K562 (cell line): ENCODE data around the gene UQCRC2. TPM values are rescaled to one million over a fixed set of nuclear protein-coding genes. Genes with fewer than 3 reads are reported as not detected.

Experiments used
- ATAC-seq: fragments of 200-7000 bp; cut with Tn5 transposase; 3 replicates; pipeline ENCODE4 v1.9.1; 2020; ENCODE audit warnings: moderate library complexity
- BruUV-seq: library from RNA; stranded (reverse); fragments of 400-500 nt; replicated peaks from 2 replicates; lab custom pipeline; 2021; lab: Mats Ljungman, UMichigan
- CTCF ChIA-PET: fragments of 300-600 bp; formaldehyde crosslinking; extraction: SDS; loops from one replicate; lab custom pipeline; 2021; ENCODE audit warnings: low intra/inter-chr PET ratio; lab: Yijun Ruan, JAX
- POLR2A ChIA-PET: fragments of 300-600, 350-650 bp; sonication (Branson Sonifier 250); formaldehyde crosslinking; extraction: SDS; loops from one replicate; lab custom pipeline; 2021; ENCODE audit warnings: antibody characterized with exemption, inconsistent platforms; lab: Yijun Ruan, JAX
- DNase-seq, 4 experiments: peaks; one replicate each; pipeline versions ENCODE4 v3.0.0 to v3.0.0-alpha.2; 2011 to 2018; ENCODE audit warnings: low spot score in 3 of 4, mixed read lengths in 3 of 4; ENCODE audit errors: extremely low read depth in 1 of 4
- FAIRE-seq: peaks from 2 replicates; lab custom pipeline; 2011; peaks lifted over from hg19 to GRCh38; lab: Jason Lieb, UNC
- H2AFZ ChIP-seq: 2 replicates; pipeline ENCODE4 v1.6.0; 2011; ENCODE audit warnings: low read depth, low read length, control low read depth, inconsistent platforms
- H3K27ac ChIP-seq: fragments of 200-600 bp; 3 replicates; pipeline ENCODE4 v1.8.0; 2011; ENCODE audit warnings: low read depth, mild to moderate bottlenecking, control low read depth, inconsistent platforms, low read length, moderate library complexity, mixed read lengths; ENCODE audit errors: extremely low read depth
- H3K27me3 ChIP-seq, 2 experiments: fragments of 300-600 bp in 1 of 2; 2 replicates in 1 of 2; 3 replicates in 1 of 2; pipeline versions ENCODE4 v1.6.0 to v1.8.0; 2011; ENCODE audit warnings: inconsistent platforms in 2 of 2, low read length in 2 of 2, mild to moderate bottlenecking in 1 of 2, mixed read lengths in 1 of 2, moderate library complexity in 1 of 2; ENCODE audit not compliant: control insufficient read depth in 2 of 2, insufficient read depth in 2 of 2
- H3K36me3 ChIP-seq: fragments of 300-600 bp; 3 replicates; pipeline ENCODE4 v1.8.0; 2011; ENCODE audit warnings: mild to moderate bottlenecking, low read length, inconsistent platforms; ENCODE audit not compliant: control insufficient read depth, insufficient read depth
- H3K4me1 ChIP-seq, 2 experiments: fragments of 200-600 bp in 1 of 2; replicated peaks in 1 of 2; 2 replicates in 1 of 2; 3 replicates in 1 of 2; pipeline versions ENCODE4 v1.5.1 to v1.8.0; 2011; ENCODE audit warnings: inconsistent platforms in 2 of 2, low read length in 2 of 2, mild to moderate bottlenecking in 1 of 2, mixed read lengths in 1 of 2, moderate library complexity in 1 of 2; ENCODE audit not compliant: control insufficient read depth in 2 of 2, insufficient read depth in 2 of 2
- H3K4me2 ChIP-seq: 2 replicates; pipeline ENCODE4 v1.6.1; 2011; ENCODE audit warnings: low read length, control low read depth, inconsistent platforms, mixed read lengths; ENCODE audit not compliant: insufficient read depth
- H3K4me3 ChIP-seq: fragments of 200-600 bp; sonication (generic), shearing (Covaris generic); 2 replicates; pipeline ENCODE4 v1.5.1; 2016; ENCODE audit warnings: control low read depth, inconsistent platforms
- H3K79me2 ChIP-seq: fragments of 200-600 bp; 3 replicates; pipeline ENCODE4 v1.8.0; 2011; ENCODE audit warnings: low read length, inconsistent platforms; ENCODE audit not compliant: control insufficient read depth, insufficient read depth
- H3K9ac ChIP-seq, 2 experiments: 2 replicates each; pipeline versions ENCODE4 v1.6.0 to v1.6.1; 2011; ENCODE audit warnings: low read depth in 2 of 2, low read length in 2 of 2, control low read depth in 1 of 2, inconsistent platforms in 1 of 2, mild to moderate bottlenecking in 1 of 2, mixed read lengths in 1 of 2; ENCODE audit not compliant: insufficient read depth in 1 of 2
- H3K9me1 ChIP-seq: one replicate; pipeline ENCODE4 v1.6.0; 2011; ENCODE audit warnings: inconsistent platforms, mild to moderate bottlenecking, low read length, moderate library complexity; ENCODE audit not compliant: control insufficient read depth, insufficient read depth
- H3K9me3 ChIP-seq: replicated peaks from 2 replicates; pipeline ENCODE4 v1.5.1; 2011; ENCODE audit warnings: low read depth, low read length, inconsistent platforms; ENCODE audit not compliant: control insufficient read depth, insufficient read depth
- H4K20me1 ChIP-seq: replicated peaks from 2 replicates; pipeline ENCODE4 v1.6.1; 2011; ENCODE audit warnings: low read length, inconsistent platforms, mixed read lengths; ENCODE audit not compliant: control insufficient read depth, insufficient read depth
- CREB5 ChIP-seq: fragments of 250-450 bp; sonication (Bioruptor Pico); IDR thresholded peaks from 2 replicates; pipeline ENCODE4 v1.5.0; 2020; ENCODE audit warnings: mild to moderate bottlenecking
- SP1 ChIP-seq: sonication (generic); formaldehyde crosslinking; IDR thresholded peaks from 2 replicates; pipeline ENCODE4 v1.8.1; 2022; ENCODE audit warnings: mild to moderate bottlenecking, missing genetic modification reagents
- ZNF121 ChIP-seq: sonication (generic); formaldehyde crosslinking; conservative IDR thresholded peaks from 2 replicates; pipeline ENCODE4 v1.8.0; 2022; ENCODE audit warnings: missing genetic modification reagents
- WGBS: fragments of 100-300 bp; shearing (Covaris generic); methylation state at CpG from one replicate; pipeline ENCODE4 v1.1.6; 2016; ENCODE audit warnings: low coverage, mixed read lengths; ENCODE audit not compliant: insufficient coverage; ENCODE audit errors: missing lambda C conversion rate; 5-methylcytosine and 5-hydroxymethylcytosine counted together
- in situ Hi-C: fragments of 300-500 bp; cut with MboI; formaldehyde crosslinking; loops from 4 replicates; pipeline ENCODE4 v1.15.0; 2018; ENCODE audit warnings: inconsistent platforms, mixed read lengths
- intact Hi-C: fragments of 100-400 bp; cut with micrococcal nuclease; formaldehyde crosslinking; loops from 2 replicates; pipeline ENCODE4 v1.14.2; 2022
- polyA plus RNA-seq, 8 experiments: library from polyadenylated mRNA; depleted of rRNA in 4 of 8; stranded (reverse) in 5 of 8; unstranded in 3 of 8; fragments of >200 nt; fragmentation: Nextera tagmentation in 2 of 8; fragmentation: Illumina TruSeq in 1 of 8; extraction: Ambion mirVana in 2 of 8; extraction: Trizol in 1 of 8; gene quantifications; 2 replicates each; pipeline versions ENCODE4 v1.2.1 to v1.2.3, GENCODE V29; 2011 to 2014; ENCODE audit warnings: inconsistent platforms in 1 of 8, missing spikeins in 1 of 8
- total RNA-seq, 7 experiments: library from RNA; depleted of rRNA in 6 of 7; stranded (reverse); fragments of >200 nt in 6 of 7; fragmentation: Illumina TruSeq in 2 of 7; extraction: Trizol in 2 of 7; gene quantifications; 2 replicates each; pipeline versions ENCODE4 v1.2.1 to v1.2.3, GENCODE V29; 2011 to 2021; ENCODE audit warnings: low replicate concordance in 1 of 7

Gene UQCRC2
- total and polyA plus RNA-seq, 9 of the 15 experiments (the other 6 are each of a cell fraction or from before 2014, with no cell fraction given), result 177 to 516 (median 319) TPM

DNA sequence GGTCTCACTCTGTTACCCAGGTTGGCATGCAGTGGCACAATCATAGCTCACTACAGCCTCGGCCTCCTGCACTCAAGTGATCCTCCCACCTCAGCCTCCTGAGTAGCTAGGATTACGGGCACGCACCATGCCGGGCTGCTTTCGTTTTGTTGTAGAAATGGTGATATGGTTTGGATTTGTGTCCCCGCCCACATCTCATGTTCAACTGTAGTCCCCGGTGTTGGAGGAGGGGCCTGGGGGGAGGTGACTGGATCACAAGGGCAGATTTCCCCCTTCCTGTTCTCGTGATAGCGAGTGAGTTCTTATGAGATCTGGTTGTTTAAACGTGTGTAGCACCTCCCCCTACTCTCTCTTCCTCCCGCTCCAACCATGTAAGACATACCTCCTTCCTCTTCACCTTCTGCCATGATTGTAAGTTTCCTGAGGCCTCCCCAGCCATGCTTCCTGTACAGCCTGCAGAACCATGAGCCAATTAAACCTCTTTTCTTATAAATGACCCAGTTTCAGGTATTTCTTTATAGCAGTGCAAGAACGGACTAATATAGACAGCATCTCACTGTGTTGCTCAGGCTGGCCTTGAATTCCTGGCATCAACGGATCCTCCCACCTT is 41.8 kb downstream of the UQCRC2 start (continued):
- peak; percentile 73 for TF ChIP-seq SP1 (CRISPR knock-in tag)

DNA sequence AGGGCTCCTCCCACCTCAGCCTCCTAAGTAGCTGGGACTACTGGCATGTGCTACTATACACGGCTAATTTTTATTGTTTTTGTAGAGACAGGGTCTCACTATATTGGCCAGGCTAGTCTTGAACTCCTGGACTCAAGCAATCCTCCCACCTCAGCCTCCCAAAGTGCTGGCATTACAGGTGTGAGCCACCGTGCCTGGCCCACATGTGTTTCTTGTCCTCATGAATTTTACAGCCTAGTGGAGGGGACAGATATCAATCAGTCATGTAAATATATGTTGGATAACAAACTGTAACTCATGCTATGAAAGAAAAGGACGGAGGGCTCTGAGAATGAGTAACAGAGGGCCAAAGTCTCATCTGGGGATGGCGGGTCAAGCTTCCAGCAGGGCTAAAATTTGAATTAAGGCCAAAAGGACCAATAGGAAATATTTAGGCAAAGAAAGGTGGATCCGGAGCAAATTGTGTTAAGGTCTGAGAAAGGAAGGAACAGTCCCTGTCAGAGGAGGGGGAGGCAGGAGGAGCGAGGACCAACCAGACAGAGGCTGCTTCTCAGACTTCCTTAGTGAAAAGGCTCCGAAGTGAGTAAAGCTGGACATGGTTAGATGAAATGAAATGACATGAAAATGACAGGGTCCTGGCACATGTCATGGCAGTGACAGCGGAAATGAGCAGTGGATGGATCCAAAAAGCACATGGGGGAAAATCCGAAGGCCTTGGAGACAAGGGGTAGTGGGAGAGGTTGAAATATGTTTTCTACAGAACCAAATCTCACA is 43.9 kb downstream of the UQCRC2 start:
- no peak for TF ChIP-seq CREB5 (CRISPR knock-in tag)
- TF ChIP-seq ZNF121, result 0 out of 2 replicates have a peak, but pooled peaks have one; percentile 49
- intact Hi-C loops (loop anchor here (5.0 kb wide), 1 partner anchor 300 kb away; the partner anchor contains the start of gene POLR3E), in situ Hi-C loops (loop anchor here (5.0 kb wide), 2 partner anchors 100 to 185 kb away; no protein-coding TSS in a partner anchor)
- no peaks in the 10 kb centered on the region for H4K20me1 ChIP-seq
- DNase-seq (no peak), ATAC-seq (no peak), FAIRE-seq (no peak)
- no peak overlapping the region for H3K27ac ChIP-seq
- no TSS peak for BruUV-seq
- ChIA-PET POLR2A (interaction anchor here (0.7 to 1.6 kb wide), 3 partner anchors 11 to 81 kb away, joined by 3 to 4 read pairs (median 4); partner anchors contain the start of gene MOSMO), CTCF (no interaction called here)
- H3K4me1 ChIP-seq, result peaks cover 5 to 11% of the 10 kb centered on the region in 2 experiments; a peak in 4 of 5 replicates
- no peak overlapping the region for H3K4me2 ChIP-seq
- H3K36me3 ChIP-seq, result no peaks in the 10 kb centered on the region
- WGBS, result 72% methylated on average over 9 of the region's 9 CpGs
- H3K79me2 ChIP-seq, result no peaks in the 10 kb centered on the region
- H3K9me1 ChIP-seq, result no peaks in the 10 kb centered on the region
- no peaks in the 10 kb centered on the region; a peak in 1 of 5 replicates for H3K27me3 ChIP-seq
- H3K9me3 ChIP-seq, result no peaks in the 10 kb centered on the region
- H3K4me3 ChIP-seq, result no peak overlapping the region
- H2AFZ ChIP-seq, result peak overlapping the region; percentile 44; the same call in 1 of the 2 replicates
- no peak overlapping the region for H3K9ac ChIP-seq
